Mammary epithelial cell (primary cell): ENCODE data around the gene ADCY5.

Source experiments
- CTCF ChIP-seq, 2 donors: IDR thresholded peaks in 1 of 2; conservative IDR thresholded peaks in 1 of 2; 2 replicates each; pipeline ENCODE4 v1.5.1; 2011 to 2012; ENCODE audit warnings: inconsistent platforms in 2 of 2, low read length in 2 of 2, mild to moderate bottlenecking in 2 of 2, control low read depth in 1 of 2, low read depth in 1 of 2; ENCODE audit not compliant: insufficient read depth in 1 of 2; ENCODE audit errors: extremely low read depth in 1 of 2
- EZH2 ChIP-seq: IDR thresholded peaks from 2 replicates; pipeline ENCODE4 v1.6.1; 2012; ENCODE audit warnings: low read length, inconsistent platforms, borderline replicate concordance

GRCh38 chr3:123261666-123262065 is 187.2 kb downstream of the ADCY5 start:
- TF ChIP-seq EZH2 (no peak), CTCF (conservative IDR thresholded peaks at IDR 0.05 in 1 of 2, IDR thresholded peaks at IDR 0.05 in 1 of 2; ENCODE audit: extremely low read depth in 1 of 2, insufficient read depth in 1 of 2, low read depth in 1 of 2, low read length in 2 of 2) (no peak)
